ENCODE data around the gene DDX43. TPM values are rescaled to one million over a fixed set of nuclear protein-coding genes. Genes with fewer than 3 reads are reported as not detected.

Gene DDX43
- 1 to 10 TPM; 1.2 to 1.5 TPM for total RNA-seq
- 1 to 10 TPM in 4 of 6 donors, under 1 TPM in 2; 0.27 to 1.5 (median 1.1) TPM for polyA plus RNA-seq (ENCODE audit: insufficient read length in 6 of 6)
- long read RNA-seq, donor 1, partial matches to known transcripts, result 30,849 of 32,254 reads
- long read RNA-seq, donor 1, other reads (novel, unspliced or antisense), result 1,405 of 32,254 reads
- long read RNA-seq, donor 2, result 0 reads
- long read RNA-seq, donor 3, result 0 reads
- long read RNA-seq, donor 4, partial matches to known transcripts, result 1 of 1 reads
- long read RNA-seq, donor 4, other reads (novel, unspliced or antisense), result 0 of 1 reads
- long read RNA-seq, donor 5, result 0 reads
- long read RNA-seq, donor 6, result 0 reads
- long read RNA-seq, donor 7, result 0 reads
- long read RNA-seq, donor 8, result 0 reads
- long read RNA-seq, donor 9, partial matches to known transcripts, result 122 of 279 reads
- long read RNA-seq, donor 9, other reads (novel, unspliced or antisense), result 157 of 279 reads
- long read RNA-seq, donor 10, result 0 reads
- long read RNA-seq, donor 11, result 0 reads
- long read RNA-seq, donor 12, partial matches to known transcripts, result 0 of 1 reads
- long read RNA-seq, donor 12, other reads (novel, unspliced or antisense), result 0 of 1 reads

GRCh38 chr6:73394577-73395354, at the start of gene DDX43:
Gene DDX43 (plus strand): TSS chr6:73394828. CDS start chr6:73394906, 78 bp downstream.
- intact Hi-C loops (cut with DNase I), result no loop called here
- H3K27me3 ChIP-seq, result no peaks in the 10 kb centered on the region
- H3K27ac ChIP-seq, result peak within 1 kb of the TSS in 1 of 2 donors; percentile 53
- no peaks in the 10 kb centered on the region for H3K4me1 ChIP-seq
- H3K36me3 ChIP-seq, result no peaks in the 10 kb centered on the region
- H3K4me3 ChIP-seq, result peak within 1 kb of the TSS in 1 of 2 donors; percentile 29
- H3K9me3 ChIP-seq, result no peaks in the 10 kb centered on the region
- TF ChIP-seq, protein P1, sequence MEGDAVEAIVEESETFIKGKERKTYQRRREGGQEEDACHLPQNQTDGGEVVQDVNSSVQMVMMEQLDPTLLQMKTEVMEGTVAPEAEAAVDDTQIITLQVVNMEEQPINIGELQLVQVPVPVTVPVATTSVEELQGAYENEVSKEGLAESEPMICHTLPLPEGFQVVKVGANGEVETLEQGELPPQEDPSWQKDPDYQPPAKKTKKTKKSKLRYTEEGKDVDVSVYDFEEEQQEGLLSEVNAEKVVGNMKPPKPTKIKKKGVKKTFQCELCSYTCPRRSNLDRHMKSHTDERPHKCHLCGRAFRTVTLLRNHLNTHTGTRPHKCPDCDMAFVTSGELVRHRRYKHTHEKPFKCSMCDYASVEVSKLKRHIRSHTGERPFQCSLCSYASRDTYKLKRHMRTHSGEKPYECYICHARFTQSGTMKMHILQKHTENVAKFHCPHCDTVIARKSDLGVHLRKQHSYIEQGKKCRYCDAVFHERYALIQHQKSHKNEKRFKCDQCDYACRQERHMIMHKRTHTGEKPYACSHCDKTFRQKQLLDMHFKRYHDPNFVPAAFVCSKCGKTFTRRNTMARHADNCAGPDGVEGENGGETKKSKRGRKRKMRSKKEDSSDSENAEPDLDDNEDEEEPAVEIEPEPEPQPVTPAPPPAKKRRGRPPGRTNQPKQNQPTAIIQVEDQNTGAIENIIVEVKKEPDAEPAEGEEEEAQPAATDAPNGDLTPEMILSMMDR (IDR thresholded peaks at IDR 0.05), result no peak
- DNase-seq, result peak in 3 of 4 donors; percentile 45 to 83 (median 59)
- ATAC-seq, result peak; percentile 90

DNA sequence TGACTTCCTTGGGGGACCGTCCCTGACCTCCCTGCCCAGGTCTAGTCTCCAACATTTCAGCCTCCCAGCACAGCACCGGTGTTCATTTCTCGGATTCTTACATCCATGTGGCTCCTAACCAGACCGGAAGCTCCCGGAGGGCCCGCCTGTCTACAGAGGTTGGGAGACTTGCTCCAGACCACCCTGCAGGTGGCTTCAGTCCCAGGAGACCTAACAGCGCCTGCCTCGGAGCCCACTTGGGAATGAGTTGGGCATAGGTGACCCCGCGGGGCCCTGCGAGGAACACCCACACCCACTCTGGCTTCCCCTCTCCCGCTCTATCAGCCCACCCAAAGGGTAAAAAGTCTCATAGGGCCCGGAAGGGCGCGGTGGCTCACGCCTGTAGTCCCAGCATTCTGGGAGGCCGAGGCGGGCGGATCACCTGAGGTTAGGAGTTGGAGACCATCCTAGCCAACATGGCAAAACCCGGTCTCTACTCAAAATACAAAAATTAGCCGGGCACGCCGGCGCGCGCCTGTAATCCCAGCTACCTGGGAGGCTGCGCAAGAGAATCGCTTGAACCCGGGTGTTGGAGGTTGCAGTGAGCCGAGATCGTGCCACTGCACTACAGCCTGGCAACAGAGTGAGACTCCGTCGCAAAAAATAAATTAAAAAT, 46.0 kb upstream of the DDX43 start:
- DNase-seq (no peak), ATAC-seq (no peak)
- H3K4me1 ChIP-seq, result no peaks in the 10 kb centered on the region
- intact Hi-C loops (cut with DNase I), result no loop called here
- peaks cover 0 to under 1% of the 10 kb centered on the region in 2 donors for H3K9me3 ChIP-seq
- no peak overlapping the region for H3K27ac ChIP-seq
- H3K4me3 ChIP-seq, result no peak overlapping the region
- TF ChIP-seq, protein P1 (IDR thresholded peaks at IDR 0.05), result no peak
- no peaks in the 10 kb centered on the region for H3K36me3 ChIP-seq
- H3K27me3 ChIP-seq, result peaks cover 24 to 49% of the 10 kb centered on the region in 2 donors

GRCh38 chr6:73349311-73349710, 45.3 kb upstream of the DDX43 start:
- peaks cover 0 to 5% of the 10 kb centered on the region in 2 donors for H3K9me3 ChIP-seq
- H3K27ac ChIP-seq, result no peak overlapping the region
- TF ChIP-seq, protein P1 (IDR thresholded peaks at IDR 0.05), result no peak
- intact Hi-C loops (cut with DNase I), result no loop called here
- H3K36me3 ChIP-seq, result no peaks in the 10 kb centered on the region
- DNase-seq (no peak), ATAC-seq (no peak)
- no peak overlapping the region for H3K4me3 ChIP-seq
- H3K4me1 ChIP-seq, result no peaks in the 10 kb centered on the region
- H3K27me3 ChIP-seq, result peaks cover 24 to 52% of the 10 kb centered on the region in 2 donors

DNA sequence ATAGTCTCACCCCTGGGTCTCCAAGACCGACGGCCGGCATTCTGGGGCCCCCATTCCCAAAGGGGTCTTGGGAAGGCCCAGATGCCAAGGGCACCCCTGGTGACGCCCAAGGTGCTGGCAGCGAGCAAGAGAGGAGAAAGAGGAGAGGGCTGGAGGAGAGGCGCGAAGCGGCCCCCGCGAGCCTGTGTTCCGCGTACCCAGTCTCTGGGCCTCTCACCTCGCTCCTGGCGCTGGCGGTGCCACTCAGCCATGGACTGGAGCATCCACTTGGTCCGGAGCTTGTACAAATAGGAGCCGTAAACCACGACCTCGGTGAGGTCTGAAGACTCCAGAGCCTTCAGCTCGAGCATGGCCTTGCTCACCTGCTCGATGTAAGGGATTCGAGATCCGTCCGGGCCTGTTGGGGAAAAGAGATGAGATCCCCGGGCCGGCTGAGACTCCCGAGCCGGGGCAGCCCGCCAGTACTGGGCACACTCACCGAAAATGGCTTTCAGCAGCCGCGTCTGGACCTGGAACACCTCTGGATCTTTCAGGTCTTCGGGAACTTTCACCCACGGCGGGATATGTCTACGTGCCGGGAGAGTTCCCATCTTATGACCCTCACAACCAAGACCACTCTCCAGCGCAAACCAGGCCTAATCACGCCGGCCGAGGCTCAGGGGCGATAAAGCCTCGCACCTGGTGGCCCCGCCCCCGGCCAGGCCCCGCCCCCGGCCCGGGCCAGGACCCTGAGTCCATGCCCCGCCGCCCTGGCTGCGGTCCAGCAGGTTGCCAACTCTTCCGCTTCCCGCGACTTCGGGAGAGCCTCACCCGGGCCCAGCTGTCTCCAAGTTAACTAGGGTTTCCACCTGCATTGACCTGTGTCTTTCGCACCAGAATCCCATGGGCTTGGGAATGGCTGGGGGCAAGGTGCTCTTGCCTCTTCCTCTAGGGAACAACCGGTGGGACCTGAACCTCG, 40.7 kb upstream of the DDX43 start, which contains the start of gene DPPA5:
DPPA5 (minus strand) TSS at position 641 of the 958 bp plus-strand sequence; CDS start at position 590, 51 bp downstream.
- intact Hi-C loops (cut with DNase I), result no loop called here
- no peaks in the 10 kb centered on the region for H3K36me3 ChIP-seq
- ATAC-seq, result no peak
- no peak within 1 kb of the TSS for H3K27ac ChIP-seq
- no peak within 1 kb of the TSS for H3K4me3 ChIP-seq
- DNase-seq, result no peak
- peaks cover 0 to 5% of the 10 kb centered on the region in 2 donors for H3K9me3 ChIP-seq
- TF ChIP-seq, protein P1 (IDR thresholded peaks at IDR 0.05), result no peak
- peaks cover 13 to 39% of the 10 kb centered on the region in 2 donors for H3K27me3 ChIP-seq
- no peaks in the 10 kb centered on the region for H3K4me1 ChIP-seq
